K562 (cell line): ENCODE measurements around the gene TMEM139. TPM values are rescaled to one million over a fixed set of nuclear protein-coding genes. Genes with fewer than 3 reads are reported as not detected.

ENCODE experiments used
- AFF1 ChIP-seq, 2 experiments: fragments of 450-650 bp; IDR thresholded peaks; 2 replicates each; pipeline ENCODE4 v1.6.1; 2018; ENCODE audit warnings: mild to moderate bottlenecking in 2 of 2, low read depth in 1 of 2; ENCODE audit not compliant: partially characterized antibody in 2 of 2
- ETV1 ChIP-seq: fragments of 450-650 bp; conservative IDR thresholded peaks from 2 replicates; pipeline ENCODE4 v1.6.1; 2016; ENCODE audit warnings: missing genetic modification characterization, control low read depth, low read depth, missing compliant biosample characterization
- HDAC6 ChIP-seq: IDR thresholded peaks from 2 replicates; pipeline ENCODE4 v1.6.1; 2012; ENCODE audit warnings: low read depth, mild to moderate bottlenecking, control low read depth, inconsistent platforms, low read length, moderate library complexity
- JUND ChIP-seq, 2 experiments: IDR thresholded peaks; 2 replicates in 1 of 2; 3 replicates in 1 of 2; pipeline ENCODE4 v1.6.1; 2011; ENCODE audit warnings: borderline replicate concordance in 2 of 2, low read depth in 2 of 2, low read length in 2 of 2, improper control_type of control experiment in 1 of 2, missing biosample characterization in 1 of 2, missing genetic modification characterization in 1 of 2, missing genetic modification reagents in 1 of 2
- LCOR ChIP-seq: sonication (generic); formaldehyde crosslinking; IDR thresholded peaks from 2 replicates; pipeline ENCODE4 v1.8.0; 2022; ENCODE audit warnings: mild to moderate bottlenecking, missing genetic modification reagents
- MEIS2 ChIP-seq: fragments of 450-650 bp; IDR thresholded peaks from 2 replicates; pipeline ENCODE4 v1.6.1; 2014; ENCODE audit warnings: mild to moderate bottlenecking; ENCODE audit not compliant: partially characterized antibody
- MTA1 ChIP-seq: fragments of 450-650 bp; IDR thresholded peaks from 2 replicates; pipeline ENCODE4 v1.6.1; 2017; ENCODE audit warnings: borderline replicate concordance
- PRPF4 ChIP-seq: fragments of 200-400 bp; formaldehyde crosslinking; IDR thresholded peaks from one replicate; pipeline ENCODE4 v1.6.1; 2017; ENCODE audit warnings: low read length, low read depth, mild to moderate bottlenecking; ENCODE audit not compliant: insufficient read depth, poor library complexity, severe bottlenecking
- RB1 ChIP-seq: fragments of 450-650 bp; IDR thresholded peaks from 2 replicates; pipeline ENCODE4 v1.6.1; 2017; ENCODE audit warnings: low read depth, mild to moderate bottlenecking
- RFX5 ChIP-seq: IDR thresholded peaks from 2 replicates; pipeline ENCODE4 v1.6.1; 2011; ENCODE audit warnings: low read depth, mild to moderate bottlenecking, improper control_type of control experiment, low read length
- SREBF1 ChIP-seq: fragments of 150-350 bp; IDR thresholded peaks from 2 replicates; pipeline ENCODE4 v1.6.1; 2014; ENCODE audit warnings: antibody characterized with exemption, low read depth, low read length, borderline replicate concordance
- TCF7 ChIP-seq: sonication (generic); IDR thresholded peaks from 2 replicates; pipeline ENCODE4 v1.6.1; 2016; ENCODE audit warnings: antibody characterized with exemption, borderline replicate concordance
- ZNF584 ChIP-seq: fragments of 200-800 bp; sonication (Bioruptor generic); IDR thresholded peaks from 2 replicates; pipeline ENCODE4 v1.6.1; 2016; ENCODE audit warnings: low read depth, mild to moderate bottlenecking, missing genetic modification characterization, missing compliant biosample characterization
- ZNF76 ChIP-seq: fragments of 250-450 bp; sonication (Bioruptor Pico); IDR thresholded peaks from 2 replicates; pipeline ENCODE4 v1.4.0; 2020; ENCODE audit warnings: mild to moderate bottlenecking, moderate library complexity, borderline replicate concordance
- polyA plus RNA-seq, 8 experiments: library from polyadenylated mRNA; depleted of rRNA in 4 of 8; stranded (reverse) in 5 of 8; unstranded in 3 of 8; fragments of >200 nt; fragmentation: Nextera tagmentation in 2 of 8; fragmentation: Illumina TruSeq in 1 of 8; extraction: Ambion mirVana in 2 of 8; extraction: Trizol in 1 of 8; gene quantifications; 2 replicates each; pipeline versions ENCODE4 v1.2.1 to v1.2.3, GENCODE V29; 2011 to 2014; ENCODE audit warnings: inconsistent platforms in 1 of 8, missing spikeins in 1 of 8
- total RNA-seq, 7 experiments: library from RNA; depleted of rRNA in 6 of 7; stranded (reverse); fragments of >200 nt in 6 of 7; fragmentation: Illumina TruSeq in 2 of 7; extraction: Trizol in 2 of 7; gene quantifications; 2 replicates each; pipeline versions ENCODE4 v1.2.1 to v1.2.3, GENCODE V29; 2011 to 2021; ENCODE audit warnings: low replicate concordance in 1 of 7
- TF ChIP-seq, protein P1 (sequence below): sonication (generic); formaldehyde crosslinking; IDR thresholded peaks from 2 replicates; pipeline ENCODE4 v1.8.1; 2023; ENCODE audit warnings: mild to moderate bottlenecking, missing genetic modification reagents
- TF ChIP-seq, protein P2 (sequence below): fragments of 450-650 bp; IDR thresholded peaks from 2 replicates; pipeline ENCODE4 v1.6.1; 2016
- TF ChIP-seq, protein P3 (sequence below): sonication (generic); formaldehyde crosslinking; IDR thresholded peaks from 2 replicates; pipeline ENCODE4 v1.8.0; 2023; ENCODE audit warnings: mild to moderate bottlenecking, missing genetic modification reagents

The TMEM139 gene
- total and polyA plus RNA-seq, 9 of the 15 experiments (the other 6 are each of a cell fraction or from before 2014, with no cell fraction given), result 0.27 to 1.8 (median 0.79) TPM

- TF ChIP-seq RB1 (peak; percentile 80), TCF7 (0 out of 2 replicates have a peak, but pooled peaks have one; percentile 48), RFX5 (no peak), PRPF4 (no peak), AFF1 (IDR thresholded peaks at IDR 0.05; ENCODE audit: low read depth in 1 of 2, partially characterized antibody in 2 of 2) (no peak), SREBF1 (no peak), LCOR (peak; percentile 66; the same call in 1 of the 2 replicates), MEIS2 (no peak), JUND (IDR thresholded peaks at IDR 0.05; ENCODE audit: borderline replicate concordance, low read depth, low read length) (peak; percentile 29), JUND (tag; IDR thresholded peaks at IDR 0.05; ENCODE audit: borderline replicate concordance, low read depth, low read length) (no peak; the same call in 2 of the 3 replicates), HDAC6 (0 out of 2 replicates have a peak, but pooled peaks have one; percentile 88), ZNF584 (no peak), ETV1 (peak; percentile 89), MTA1 (0 out of 2 replicates have a peak, but pooled peaks have one; percentile 11), ZNF76 (CRISPR knock-in tag) (peak; percentile 61; the same call in 1 of the 2 replicates)
- TF ChIP-seq, protein P1, sequence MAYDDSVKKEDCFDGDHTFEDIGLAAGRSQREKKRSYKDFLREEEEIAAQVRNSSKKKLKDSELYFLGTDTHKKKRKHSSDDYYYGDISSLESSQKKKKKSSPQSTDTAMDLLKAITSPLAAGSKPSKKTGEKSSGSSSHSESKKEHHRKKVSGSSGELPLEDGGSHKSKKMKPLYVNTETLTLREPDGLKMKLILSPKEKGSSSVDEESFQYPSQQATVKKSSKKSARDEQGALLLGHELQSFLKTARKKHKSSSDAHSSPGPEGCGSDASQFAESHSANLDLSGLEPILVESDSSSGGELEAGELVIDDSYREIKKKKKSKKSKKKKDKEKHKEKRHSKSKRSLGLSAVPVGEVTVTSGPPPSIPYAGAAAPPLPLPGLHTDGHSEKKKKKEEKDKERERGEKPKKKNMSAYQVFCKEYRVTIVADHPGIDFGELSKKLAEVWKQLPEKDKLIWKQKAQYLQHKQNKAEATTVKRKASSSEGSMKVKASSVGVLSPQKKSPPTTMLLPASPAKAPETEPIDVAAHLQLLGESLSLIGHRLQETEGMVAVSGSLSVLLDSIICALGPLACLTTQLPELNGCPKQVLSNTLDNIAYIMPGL (CRISPR knock-in tag), result no peak
- TF ChIP-seq, protein P2, sequence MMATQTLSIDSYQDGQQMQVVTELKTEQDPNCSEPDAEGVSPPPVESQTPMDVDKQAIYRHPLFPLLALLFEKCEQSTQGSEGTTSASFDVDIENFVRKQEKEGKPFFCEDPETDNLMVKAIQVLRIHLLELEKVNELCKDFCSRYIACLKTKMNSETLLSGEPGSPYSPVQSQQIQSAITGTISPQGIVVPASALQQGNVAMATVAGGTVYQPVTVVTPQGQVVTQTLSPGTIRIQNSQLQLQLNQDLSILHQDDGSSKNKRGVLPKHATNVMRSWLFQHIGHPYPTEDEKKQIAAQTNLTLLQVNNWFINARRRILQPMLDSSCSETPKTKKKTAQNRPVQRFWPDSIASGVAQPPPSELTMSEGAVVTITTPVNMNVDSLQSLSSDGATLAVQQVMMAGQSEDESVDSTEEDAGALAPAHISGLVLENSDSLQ, result no peak
- TF ChIP-seq, protein P3, sequence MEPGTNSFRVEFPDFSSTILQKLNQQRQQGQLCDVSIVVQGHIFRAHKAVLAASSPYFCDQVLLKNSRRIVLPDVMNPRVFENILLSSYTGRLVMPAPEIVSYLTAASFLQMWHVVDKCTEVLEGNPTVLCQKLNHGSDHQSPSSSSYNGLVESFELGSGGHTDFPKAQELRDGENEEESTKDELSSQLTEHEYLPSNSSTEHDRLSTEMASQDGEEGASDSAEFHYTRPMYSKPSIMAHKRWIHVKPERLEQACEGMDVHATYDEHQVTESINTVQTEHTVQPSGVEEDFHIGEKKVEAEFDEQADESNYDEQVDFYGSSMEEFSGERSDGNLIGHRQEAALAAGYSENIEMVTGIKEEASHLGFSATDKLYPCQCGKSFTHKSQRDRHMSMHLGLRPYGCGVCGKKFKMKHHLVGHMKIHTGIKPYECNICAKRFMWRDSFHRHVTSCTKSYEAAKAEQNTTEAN (CRISPR knock-in tag), result no peak
Measured at GRCh38 chr7:143263266-143264195, 21.2 kb upstream of the TMEM139 start, which contains the start of gene GSTK1 (continued).
